SH-SY5Y (cell line): Measurements from ENCODE around the gene CEACAM3.

Experiments used
- GATA2 ChIP-seq: IDR thresholded peaks from 2 replicates; pipeline ENCODE4 v1.6.1; 2011; ENCODE audit warnings: mild to moderate bottlenecking, low read depth, low read length
- GATA3 ChIP-seq: IDR thresholded peaks from 2 replicates; pipeline ENCODE4 v1.6.1; 2011; ENCODE audit warnings: low read depth, mild to moderate bottlenecking, low read length, moderate library complexity

The CEACAM3 gene

DNA sequence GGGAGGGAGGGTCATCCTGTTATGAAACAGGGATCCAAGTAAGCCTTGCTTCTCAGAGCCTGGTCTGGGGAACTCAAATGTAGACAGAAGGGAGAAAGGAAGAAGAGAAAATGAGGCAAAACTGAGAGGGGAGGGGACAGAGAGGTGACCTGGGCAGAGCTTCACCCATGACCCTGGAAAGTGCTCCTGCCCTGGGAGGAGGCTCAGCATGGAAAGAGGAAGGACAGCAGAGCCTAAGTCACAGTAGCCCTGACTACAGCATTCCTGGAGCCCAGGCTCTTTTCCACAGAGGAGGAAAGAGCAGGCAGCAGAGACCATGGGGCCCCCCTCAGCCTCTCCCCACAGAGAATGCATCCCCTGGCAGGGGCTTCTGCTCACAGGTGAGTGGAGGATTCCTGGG is at the start of gene CEACAM3:
Gene CEACAM3, plus strand, starts transcription at position 226 of the 400 bp plus-strand sequence. Its CDS starts 91 bp downstream, at position 317.
- TF ChIP-seq GATA3: no peak
- no peak for TF ChIP-seq GATA2

DNA sequence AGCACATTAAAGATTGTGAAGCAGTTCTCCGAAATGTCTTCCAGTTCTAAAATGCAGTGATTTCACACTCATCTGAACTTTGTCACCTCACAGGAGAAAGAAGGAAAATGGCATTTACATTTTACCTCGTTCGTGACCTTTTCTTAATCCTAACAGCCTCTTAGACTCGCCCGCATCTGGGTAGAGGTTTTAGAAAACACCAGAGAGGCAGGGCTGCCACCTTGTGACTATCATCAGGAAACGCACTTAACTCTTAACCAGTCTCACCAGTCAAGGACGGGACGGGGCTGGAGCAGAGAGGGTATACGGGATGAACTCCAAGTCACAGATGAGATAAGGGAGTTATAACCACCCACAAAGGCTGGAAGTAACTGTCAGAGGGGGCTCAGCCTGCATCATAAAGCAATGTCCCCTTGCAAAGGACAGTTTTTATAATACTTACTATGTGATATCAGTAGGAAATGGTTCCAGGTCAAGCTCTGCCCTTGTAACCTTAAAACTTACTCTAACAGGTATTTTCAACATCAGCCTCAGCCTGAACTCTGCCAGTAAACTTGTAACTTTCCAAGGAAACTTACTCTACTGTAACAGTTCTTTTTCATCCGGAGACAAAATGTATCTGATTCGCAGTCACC is 49.7 kb upstream of the CEACAM3 start:
- no peak for TF ChIP-seq GATA2
- TF ChIP-seq GATA3: no peak

DNA sequence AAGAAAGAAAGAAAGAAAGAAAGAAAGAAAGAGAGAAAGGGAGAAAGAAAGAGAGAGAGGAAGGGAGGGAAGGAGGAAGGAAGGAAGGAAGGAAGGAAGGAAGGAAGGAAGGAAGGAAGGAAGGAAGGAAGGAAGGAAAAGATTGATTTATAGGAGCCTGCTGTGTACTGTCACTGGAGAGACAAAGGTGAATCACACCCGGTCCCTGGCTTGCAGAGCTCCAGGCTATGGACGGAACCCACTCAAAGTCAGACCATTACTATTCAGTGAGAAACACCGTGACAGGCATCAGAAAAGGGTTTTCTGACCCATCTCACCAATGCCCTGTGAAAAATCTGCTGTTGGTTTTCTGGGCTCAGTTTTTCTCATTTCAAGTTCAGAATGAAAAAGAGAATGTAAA is 48.4 kb upstream of the CEACAM3 start:
- TF ChIP-seq GATA3 (no peak), GATA2 (no peak)

DNA sequence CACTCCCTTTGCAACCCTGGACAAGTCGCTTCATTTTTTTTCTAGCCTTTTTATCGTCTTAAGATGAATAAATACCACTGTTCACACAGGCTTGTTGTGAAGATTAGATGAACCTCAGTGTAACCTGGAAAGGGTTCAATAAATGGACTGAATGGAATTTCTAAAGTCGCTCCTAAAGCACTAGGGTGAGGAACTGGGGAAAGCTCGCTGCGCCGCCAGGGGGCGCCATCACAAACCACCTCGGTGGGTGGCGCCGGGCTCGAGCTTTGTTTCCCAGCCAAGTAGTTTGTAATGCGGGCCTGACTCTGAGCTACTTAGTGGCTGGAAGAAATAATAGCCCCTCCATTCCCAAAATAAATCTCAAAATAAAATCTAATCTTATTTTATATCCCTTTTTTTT is 43.2 kb upstream of the CEACAM3 start:
- no peak for TF ChIP-seq GATA2

DNA sequence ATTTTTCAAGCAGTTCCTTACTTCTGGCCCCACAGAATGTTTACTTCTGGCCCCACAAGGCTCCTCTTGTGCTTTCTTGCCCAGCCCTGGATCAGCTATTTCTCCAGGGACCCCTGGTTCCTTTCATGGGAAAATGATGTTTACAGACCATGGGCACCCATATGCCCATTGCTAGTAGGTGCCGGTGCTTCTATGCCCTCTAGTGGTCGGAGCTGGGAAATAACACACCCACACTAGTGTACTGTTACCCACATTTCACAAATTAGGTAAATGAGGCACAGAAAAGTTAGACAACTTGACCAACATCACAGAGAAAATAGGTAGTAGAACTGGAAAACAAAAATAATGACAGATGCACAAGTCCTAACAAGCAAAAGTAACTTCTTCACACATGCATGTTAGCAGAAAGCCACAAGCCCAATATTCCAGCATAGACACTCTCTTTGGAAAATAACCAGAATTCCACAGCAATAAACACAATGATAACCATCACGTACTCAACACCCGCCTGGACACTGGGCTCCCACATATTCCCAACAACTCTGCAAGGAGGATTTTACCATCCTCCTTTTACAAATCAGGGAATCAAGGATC is 42.4 kb upstream of the CEACAM3 start:
- TF ChIP-seq GATA3: no peak
- no peak for TF ChIP-seq GATA2

DNA sequence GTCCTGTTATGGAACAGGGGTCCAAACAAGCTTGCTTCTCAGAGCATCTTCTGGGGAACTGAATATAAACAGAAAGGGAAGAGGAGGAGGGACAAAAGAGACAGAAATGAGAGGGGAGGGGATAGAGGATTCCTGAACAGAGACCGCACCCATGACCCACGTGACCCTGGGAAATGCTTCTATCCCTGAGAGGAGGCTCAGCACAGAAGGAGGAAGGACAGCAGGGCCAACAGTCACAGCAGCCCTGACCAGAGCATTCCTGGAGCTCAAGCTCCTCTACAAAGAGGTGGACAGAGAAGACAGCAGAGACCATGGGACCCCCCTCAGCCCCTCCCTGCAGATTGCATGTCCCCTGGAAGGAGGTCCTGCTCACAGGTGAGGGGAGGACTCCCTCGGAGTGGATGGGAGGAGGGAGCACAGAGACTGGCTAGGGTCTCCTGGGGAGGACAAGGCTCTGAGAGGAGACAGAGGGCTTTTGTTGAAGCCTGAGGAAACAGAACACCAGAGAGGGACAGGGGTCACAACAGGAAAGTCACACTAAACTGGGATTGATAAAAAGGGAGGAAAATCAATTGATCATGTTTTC is 41.0 kb upstream of the CEACAM3 start, which contains the start of gene CEACAM6:
Gene CEACAM6, plus strand, starts transcription at position 203 of the 586 bp plus-strand sequence. Its CDS starts 109 bp downstream, at position 312.
- TF ChIP-seq GATA2 (no peak), GATA3 (no peak)

DNA sequence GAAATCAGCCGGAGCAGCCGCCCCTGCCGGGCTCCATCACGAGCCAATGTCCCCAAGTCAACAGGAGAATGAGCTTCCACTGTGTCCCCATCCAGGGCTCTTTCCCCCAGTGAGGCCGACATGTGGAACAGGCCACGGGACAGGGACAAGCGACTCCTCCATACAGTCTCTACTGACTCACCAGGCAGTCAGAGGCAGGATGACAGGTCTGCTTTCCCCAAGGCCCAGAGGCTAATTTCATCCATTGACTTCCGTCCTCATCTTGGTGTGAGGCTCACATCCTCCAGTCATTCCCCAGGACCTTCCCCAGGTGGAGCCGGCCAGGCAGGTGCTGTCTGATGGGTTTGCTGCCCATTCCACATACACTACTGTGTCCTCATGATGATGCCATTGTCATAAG is 37.5 kb upstream of the CEACAM3 start:
- no peak for TF ChIP-seq GATA2
- TF ChIP-seq GATA3: no peak

DNA sequence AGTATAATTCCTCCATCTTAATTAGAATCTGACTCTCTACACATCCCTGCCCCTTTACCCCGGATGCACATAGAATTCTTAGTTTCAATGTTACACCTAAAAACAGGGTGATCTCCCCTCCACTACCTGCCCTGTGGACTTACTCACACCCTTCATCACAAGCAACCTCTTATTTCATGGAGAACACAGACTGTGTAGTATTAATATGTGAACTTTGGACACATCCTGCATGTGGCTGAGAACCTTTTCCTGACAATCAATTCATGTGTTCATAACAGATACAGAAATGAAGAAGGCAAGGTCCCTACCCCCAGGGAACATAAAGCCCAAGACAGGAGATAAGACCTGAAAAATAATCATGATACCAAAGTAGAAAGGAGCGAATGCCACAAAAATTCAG is 29.3 kb upstream of the CEACAM3 start:
- TF ChIP-seq GATA3: no peak
- no peak for TF ChIP-seq GATA2

DNA sequence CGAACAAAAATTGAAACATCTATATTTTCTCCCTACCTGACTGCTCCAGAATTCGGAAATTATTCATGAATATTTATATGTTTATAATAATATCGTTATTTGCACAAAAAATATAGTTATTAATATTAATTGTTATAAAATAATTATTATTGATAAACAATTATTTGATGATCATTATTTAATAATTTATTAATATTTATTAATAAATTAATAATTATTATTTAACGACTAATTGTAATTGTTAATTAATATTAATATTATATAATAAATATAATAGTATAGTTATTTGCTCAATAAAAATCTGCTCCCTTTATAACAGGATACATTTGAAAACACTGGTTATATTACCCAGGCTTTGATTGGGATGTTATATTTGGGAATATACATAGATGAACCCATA is 26.8 kb upstream of the CEACAM3 start:
- no peak for TF ChIP-seq GATA3
- no peak for TF ChIP-seq GATA2

DNA sequence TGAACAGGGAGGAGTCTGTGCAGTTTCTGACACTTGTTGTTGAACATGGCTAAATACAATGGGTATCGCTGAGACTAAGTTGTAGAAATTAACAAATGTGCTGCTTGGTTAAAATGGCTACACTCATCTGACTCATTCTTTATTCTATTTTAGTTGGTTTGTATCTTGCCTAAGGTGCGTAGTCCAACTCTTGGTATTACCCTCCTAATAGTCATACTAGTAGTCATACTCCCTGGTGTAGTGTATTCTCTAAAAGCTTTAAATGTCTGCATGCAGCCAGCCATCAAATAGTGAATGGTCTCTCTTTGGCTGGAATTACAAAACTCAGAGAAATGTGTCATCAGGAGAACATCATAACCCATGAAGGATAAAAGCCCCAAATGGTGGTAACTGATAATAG is 25.0 kb upstream of the CEACAM3 start:
- TF ChIP-seq GATA3 (no peak), GATA2 (no peak)

DNA sequence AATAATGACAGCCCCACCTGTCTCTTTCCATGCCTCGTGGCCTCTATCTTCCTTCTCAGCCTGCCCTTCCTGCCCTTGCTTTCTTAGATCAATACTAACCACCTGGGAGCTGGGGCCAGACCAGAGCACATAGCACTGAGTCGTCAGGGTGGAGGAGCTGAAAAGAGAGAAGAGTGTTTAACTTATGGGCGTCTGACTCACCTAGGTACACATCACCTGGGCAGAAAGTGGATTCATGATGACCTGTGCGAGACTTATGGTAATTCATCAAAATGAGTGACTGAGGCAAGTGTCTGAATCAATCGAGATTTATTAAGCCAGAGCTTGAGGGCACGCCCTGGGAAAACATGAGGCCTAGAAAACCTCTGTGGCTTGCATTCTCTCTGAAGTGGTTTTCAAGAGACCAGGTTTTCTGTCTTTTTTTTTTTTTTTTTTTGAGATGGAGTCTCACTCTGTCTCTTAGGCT is 21.8 kb upstream of the CEACAM3 start:
- TF ChIP-seq GATA3 (no peak), GATA2 (no peak)

DNA sequence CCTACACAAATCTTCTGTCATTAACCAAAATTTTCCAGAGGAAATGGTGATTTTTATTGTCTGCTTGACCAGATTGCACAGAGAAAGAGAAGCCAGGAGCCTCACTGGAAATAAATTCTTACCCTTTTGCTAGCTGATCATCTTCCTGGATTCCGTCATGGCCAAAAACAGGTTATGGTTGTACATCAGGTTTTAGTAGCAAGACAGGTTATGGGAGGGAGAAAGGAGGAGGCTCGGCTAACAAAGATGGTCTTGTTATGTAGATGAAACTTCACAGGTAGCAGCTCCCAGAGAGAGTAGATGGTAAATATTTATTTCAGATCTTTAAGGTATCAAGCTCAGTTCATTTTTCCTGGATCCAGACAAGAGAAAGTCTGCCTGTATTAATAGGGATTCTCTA is 19.7 kb upstream of the CEACAM3 start:
- TF ChIP-seq GATA2 (no peak), GATA3 (no peak)

DNA sequence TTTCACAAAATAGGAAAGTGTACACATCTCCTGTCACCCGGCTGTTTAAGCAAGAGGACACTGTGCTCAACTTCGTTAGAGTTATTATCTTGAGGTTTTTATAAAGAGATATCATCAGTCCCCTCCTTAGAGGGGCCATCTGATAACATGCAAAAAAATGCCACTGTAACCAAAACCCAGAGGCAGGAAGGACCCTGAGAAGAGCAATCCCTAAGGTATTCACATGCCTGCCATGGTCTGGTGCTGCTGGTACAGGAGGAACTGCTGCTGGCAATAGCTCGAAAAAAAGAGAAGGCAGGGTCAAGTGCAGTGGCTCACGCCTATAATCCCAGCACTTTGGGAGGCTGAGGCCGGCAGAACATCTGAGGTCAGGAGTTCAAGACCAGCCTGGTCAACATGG is 12.8 kb upstream of the CEACAM3 start:
- no peak for TF ChIP-seq GATA2
- TF ChIP-seq GATA3: no peak

DNA sequence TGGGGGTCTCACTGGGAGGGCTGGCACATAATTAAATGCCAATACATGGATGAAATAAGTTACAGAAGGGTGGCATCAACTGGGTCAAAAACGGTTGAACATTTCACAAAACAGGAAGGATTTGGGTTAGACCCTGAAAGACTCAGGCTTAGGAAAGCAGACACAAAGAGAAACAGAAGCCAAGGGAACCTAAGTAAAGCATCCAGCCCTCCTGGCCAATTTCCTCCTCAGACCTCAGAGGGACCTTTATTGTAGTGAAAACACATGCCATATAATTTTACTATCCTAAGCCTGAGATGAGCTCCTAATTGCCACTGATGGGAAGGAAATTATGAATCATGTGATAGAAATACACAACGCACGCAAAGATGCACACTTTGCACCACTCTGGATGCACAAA is 12.1 kb upstream of the CEACAM3 start:
- TF ChIP-seq GATA3 (no peak), GATA2 (no peak)

DNA sequence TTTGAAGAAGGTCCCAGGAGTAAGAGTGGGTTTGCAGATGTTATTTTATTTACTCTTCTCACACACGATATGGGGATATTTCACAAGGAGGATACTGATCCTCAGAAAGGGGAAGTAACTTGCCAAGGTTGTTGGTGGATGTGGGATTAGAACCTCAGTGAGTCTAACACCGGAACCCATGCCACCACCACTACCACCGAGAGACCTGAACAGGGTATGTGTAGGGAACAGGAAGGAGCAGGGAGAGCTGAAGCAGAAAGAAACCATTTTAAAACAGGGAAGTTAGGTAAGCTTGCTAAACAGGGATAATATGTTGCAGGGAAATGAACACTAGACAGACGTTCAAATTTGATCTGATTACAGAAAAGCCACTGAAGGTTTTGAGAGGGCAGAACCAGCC is 11.6 kb upstream of the CEACAM3 start:
- TF ChIP-seq GATA3 (no peak), GATA2 (no peak)

DNA sequence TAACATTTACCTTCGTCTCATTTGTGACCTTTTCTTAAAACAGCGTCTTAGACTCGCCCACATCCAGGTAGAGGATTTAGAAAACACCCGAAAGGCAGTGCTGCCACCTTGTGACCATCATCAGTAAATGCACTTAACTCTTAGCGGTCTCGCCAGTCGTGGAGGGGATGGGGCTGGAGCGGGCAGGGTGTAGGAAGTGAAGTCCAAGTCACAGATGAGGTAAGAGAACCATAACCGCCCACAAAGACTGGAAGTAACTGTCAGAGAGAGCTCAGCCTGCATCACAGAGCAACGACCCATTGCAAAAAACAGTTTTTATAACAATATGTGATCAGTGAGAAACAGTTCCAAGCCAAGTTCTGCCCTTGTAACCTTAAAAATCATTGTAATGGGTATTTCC is 10.7 kb upstream of the CEACAM3 start:
- no peak for TF ChIP-seq GATA2
- TF ChIP-seq GATA3: no peak

DNA sequence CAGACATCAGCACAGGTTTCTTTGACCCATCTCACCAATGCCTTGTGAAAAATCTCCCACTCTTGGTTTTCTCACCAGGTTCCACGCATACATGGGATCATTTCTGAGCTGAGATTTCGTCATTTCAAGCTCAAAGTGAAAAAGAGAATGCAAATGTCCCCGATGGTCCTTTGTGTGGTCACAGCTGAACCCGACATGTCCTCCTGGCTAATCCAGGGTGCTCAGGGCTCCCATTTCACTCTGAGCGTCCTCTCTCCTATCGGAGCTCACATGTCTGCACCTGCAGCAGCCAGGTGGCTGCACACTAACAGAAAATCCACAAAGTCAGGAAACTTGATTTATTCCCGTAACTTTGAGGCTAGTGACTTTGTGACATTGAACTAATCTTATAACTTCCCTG is 9.3 kb upstream of the CEACAM3 start:
- TF ChIP-seq GATA3 (no peak), GATA2 (no peak)
